Amniotic stem cell (primary cell): ENCODE data around the gene CDK15.

Experiments
- DNase-seq: peaks from one replicate; lab custom pipeline; 2025; lab: John Stamatoyannopoulos, UW

Gene CDK15

GRCh38 chr2:201908901-201909300 is 102.6 kb downstream of the CDK15 start:
- DNase-seq, result peak; percentile 15

- peak; percentile 83 for DNase-seq
Observed at GRCh38 chr2:201909348-201909747, 103.0 kb downstream of the CDK15 start.

GRCh38 chr2:201909961-201910361 is 103.6 kb downstream of the CDK15 start:
- no peak for DNase-seq

GRCh38 chr2:201911372-201911771 is 105.0 kb downstream of the CDK15 start:
- no peak for DNase-seq

- DNase-seq, result no peak
Observed at GRCh38 chr2:201913201-201913600, 106.9 kb downstream of the CDK15 start.

- DNase-seq, result no peak
Observed at GRCh38 chr2:201915446-201915845, 109.1 kb downstream of the CDK15 start.

GRCh38 chr2:201916565-201916964 is 110.2 kb downstream of the CDK15 start:
- no peak for DNase-seq

- DNase-seq, result no peak
Observed at GRCh38 chr2:201918616-201919307, 112.4 kb downstream of the CDK15 start.

GRCh38 chr2:201919308-201919634 is 112.9 kb downstream of the CDK15 start:
- no peak for DNase-seq

GRCh38 chr2:201923436-201924328 is 117.3 kb downstream of the CDK15 start:
- no peak for DNase-seq

- DNase-seq, result no peak
Observed at GRCh38 chr2:201924453-201924852, 118.1 kb downstream of the CDK15 start.

- no peak for DNase-seq
Observed at GRCh38 chr2:201925056-201925455, 118.7 kb downstream of the CDK15 start.

GRCh38 chr2:201926067-201926466 is 119.7 kb downstream of the CDK15 start:
- DNase-seq, result no peak

- no peak for DNase-seq
Observed at GRCh38 chr2:201928363-201928762, 122.0 kb downstream of the CDK15 start.

- DNase-seq, result no peak
Observed at GRCh38 chr2:201929281-201930026, 123.1 kb downstream of the CDK15 start.

- DNase-seq, result no peak
Observed at GRCh38 chr2:201930043-201930442, 123.7 kb downstream of the CDK15 start.

GRCh38 chr2:201930831-201931230 is 124.5 kb downstream of the CDK15 start:
- DNase-seq, result no peak

- DNase-seq, result no peak
Observed at GRCh38 chr2:201931475-201931874, 125.1 kb downstream of the CDK15 start.

- DNase-seq, result peak; percentile 50
Observed at GRCh38 chr2:201931951-201932350, 125.6 kb downstream of the CDK15 start.

GRCh38 chr2:201932511-201932910 is 126.2 kb downstream of the CDK15 start:
- DNase-seq, result no peak

GRCh38 chr2:201933792-201934237 is 127.5 kb downstream of the CDK15 start:
- peak; percentile 8 for DNase-seq

- no peak for DNase-seq
Observed at GRCh38 chr2:201936817-201937216, 130.5 kb downstream of the CDK15 start.

GRCh38 chr2:201937343-201937742 is 131.0 kb downstream of the CDK15 start:
- DNase-seq, result no peak
